Measurements from ENCODE around the gene HTR1D.
"Not testable (repeated sequence)": the region's sequence is repeated elsewhere in the genome, so short reads cannot be mapped to it uniquely, and the experiment has no call there.

- not testable (repeated sequence) for TF ChIP-seq SUZ12 (IDR thresholded peaks at IDR 0.05; ENCODE audit: extremely low read depth, insufficient read depth, insufficient read length); ZNF274 (IDR thresholded peaks at IDR 0.05; ENCODE audit: low read depth, low read length)
Observed at GRCh38 chr1:23207733-23208132, 9.6 kb downstream of the HTR1D start.

Measured in NT2/D1 (cell line).